K562 (cell line): ENCODE results near the gene HSF5. TPM values are rescaled to one million over a fixed set of nuclear protein-coding genes. Genes with fewer than 3 reads are reported as not detected.

Source experiments
- BRF1 ChIP-seq: IDR thresholded peaks from 3 replicates; pipeline ENCODE4 v1.6.1; 2011; ENCODE audit warnings: borderline replicate concordance, mild to moderate bottlenecking; ENCODE audit not compliant: insufficient read length; ENCODE audit errors: extremely low read depth
- BRF2 ChIP-seq: IDR thresholded peaks from 3 replicates; pipeline ENCODE4 v1.6.1; 2011; ENCODE audit warnings: borderline replicate concordance, mild to moderate bottlenecking; ENCODE audit not compliant: insufficient read length, insufficient read depth
- ELF4 ChIP-seq: fragments of 450-650 bp; formaldehyde crosslinking; IDR thresholded peaks from 2 replicates; pipeline ENCODE4 v1.4.0; 2022; ENCODE audit warnings: missing genetic modification characterization
- FIP1L1 ChIP-seq: fragments of 200-400 bp; formaldehyde crosslinking; IDR thresholded peaks from 2 replicates; pipeline ENCODE4 v1.6.1; 2018; ENCODE audit warnings: mild to moderate bottlenecking, low read depth, low read length; ENCODE audit not compliant: poor library complexity, severe bottlenecking
- GABPB2 ChIP-seq: fragments of 250-450 bp; sonication (Bioruptor Pico); conservative IDR thresholded peaks from 2 replicates; pipeline ENCODE4 v1.5.1; 2021; ENCODE audit warnings: mild to moderate bottlenecking
- JUND ChIP-seq, 2 experiments: IDR thresholded peaks; 2 replicates in 1 of 2; 3 replicates in 1 of 2; pipeline ENCODE4 v1.6.1; 2011; ENCODE audit warnings: borderline replicate concordance in 2 of 2, low read depth in 2 of 2, low read length in 2 of 2, improper control_type of control experiment in 1 of 2, missing biosample characterization in 1 of 2, missing genetic modification characterization in 1 of 2, missing genetic modification reagents in 1 of 2
- MCM3 ChIP-seq: fragments of 450-650 bp; IDR thresholded peaks from 2 replicates; pipeline ENCODE4 v1.6.1; 2016
- RBBP5 ChIP-seq: fragments of 200-600 bp; sonication (generic); IDR thresholded peaks from 2 replicates; pipeline ENCODE4 v1.6.1; 2012; ENCODE audit warnings: borderline replicate concordance, mild to moderate bottlenecking, low read length, control low read depth, inconsistent platforms; ENCODE audit not compliant: insufficient read depth, poor library complexity, severe bottlenecking
- ZNF23 ChIP-seq: fragments of 250-450 bp; sonication (Bioruptor Pico); IDR thresholded peaks from 2 replicates; pipeline ENCODE4 v1.4.0; 2020; ENCODE audit warnings: mild to moderate bottlenecking
- ZNF239 ChIP-seq: fragments of 250-450 bp; sonication (Bioruptor Pico); IDR thresholded peaks from 2 replicates; pipeline ENCODE4 v1.4.0; 2020; ENCODE audit warnings: mild to moderate bottlenecking
- ZNF263 ChIP-seq: sonication (generic); formaldehyde crosslinking; IDR thresholded peaks from 2 replicates; pipeline ENCODE4 v1.8.0; 2022; ENCODE audit warnings: mild to moderate bottlenecking, missing genetic modification reagents, borderline replicate concordance
- ZNF407 ChIP-seq: fragments of 450-650 bp; IDR thresholded peaks from 2 replicates; pipeline ENCODE4 v1.6.1; 2016; ENCODE audit warnings: low read depth
- ZNF507 ChIP-seq: conservative IDR thresholded peaks from 2 replicates; pipeline ENCODE4 v1.6.1; 2017; ENCODE audit warnings: missing genetic modification characterization, missing compliant biosample characterization
- ZNF589 ChIP-seq: fragments of 200-800 bp; sonication (Bioruptor generic); IDR thresholded peaks from 2 replicates; pipeline ENCODE4 v1.6.1; 2016; ENCODE audit warnings: low read depth, missing genetic modification characterization, missing compliant biosample characterization
- ZNF780A ChIP-seq: fragments of 250-450 bp; sonication (Bioruptor Pico); IDR thresholded peaks from 2 replicates; pipeline ENCODE4 v1.5.0; 2021; ENCODE audit warnings: mild to moderate bottlenecking
- polyA plus RNA-seq, 8 experiments: library from polyadenylated mRNA; depleted of rRNA in 4 of 8; stranded (reverse) in 5 of 8; unstranded in 3 of 8; fragments of >200 nt; fragmentation: Nextera tagmentation in 2 of 8; fragmentation: Illumina TruSeq in 1 of 8; extraction: Ambion mirVana in 2 of 8; extraction: Trizol in 1 of 8; gene quantifications; 2 replicates each; pipeline versions ENCODE4 v1.2.1 to v1.2.3, GENCODE V29; 2011 to 2014; ENCODE audit warnings: inconsistent platforms in 1 of 8, missing spikeins in 1 of 8
- total RNA-seq, 7 experiments: library from RNA; depleted of rRNA in 6 of 7; stranded (reverse); fragments of >200 nt in 6 of 7; fragmentation: Illumina TruSeq in 2 of 7; extraction: Trizol in 2 of 7; gene quantifications; 2 replicates each; pipeline versions ENCODE4 v1.2.1 to v1.2.3, GENCODE V29; 2011 to 2021; ENCODE audit warnings: low replicate concordance in 1 of 7
- TF ChIP-seq, protein P1 (sequence below): fragments of 450-650 bp; IDR thresholded peaks from 2 replicates; pipeline ENCODE4 v1.6.1; 2017; ENCODE audit warnings: antibody characterized with exemption

HSF5 gene
- total and polyA plus RNA-seq, 9 of the 15 experiments (the other 6 are each of a cell fraction or from before 2014, with no cell fraction given) = 0.04 TPM; not detected in 8

GRCh38 chr17:58517928-58518609, 29.9 kb upstream of the HSF5 start (continued):
- TF ChIP-seq MCM3 = no peak
- no peak for TF ChIP-seq ZNF780A (CRISPR knock-in tag)
- TF ChIP-seq GABPB2 (CRISPR knock-in tag) = no peak
- TF ChIP-seq BRF1 = no peak
- TF ChIP-seq ZNF507 = no peak
- TF ChIP-seq RBBP5 = peak; percentile 76
- peak; percentile 73 for TF ChIP-seq JUND (IDR thresholded peaks at IDR 0.05; ENCODE audit: borderline replicate concordance, low read depth, low read length)
- TF ChIP-seq JUND (tag; IDR thresholded peaks at IDR 0.05; ENCODE audit: borderline replicate concordance, low read depth, low read length) = peak; percentile 23; the same call in 1 of the 3 replicates
- TF ChIP-seq ZNF407 = no peak
- no peak for TF ChIP-seq ZNF263 (CRISPR knock-in tag)
- TF ChIP-seq, protein P1, sequence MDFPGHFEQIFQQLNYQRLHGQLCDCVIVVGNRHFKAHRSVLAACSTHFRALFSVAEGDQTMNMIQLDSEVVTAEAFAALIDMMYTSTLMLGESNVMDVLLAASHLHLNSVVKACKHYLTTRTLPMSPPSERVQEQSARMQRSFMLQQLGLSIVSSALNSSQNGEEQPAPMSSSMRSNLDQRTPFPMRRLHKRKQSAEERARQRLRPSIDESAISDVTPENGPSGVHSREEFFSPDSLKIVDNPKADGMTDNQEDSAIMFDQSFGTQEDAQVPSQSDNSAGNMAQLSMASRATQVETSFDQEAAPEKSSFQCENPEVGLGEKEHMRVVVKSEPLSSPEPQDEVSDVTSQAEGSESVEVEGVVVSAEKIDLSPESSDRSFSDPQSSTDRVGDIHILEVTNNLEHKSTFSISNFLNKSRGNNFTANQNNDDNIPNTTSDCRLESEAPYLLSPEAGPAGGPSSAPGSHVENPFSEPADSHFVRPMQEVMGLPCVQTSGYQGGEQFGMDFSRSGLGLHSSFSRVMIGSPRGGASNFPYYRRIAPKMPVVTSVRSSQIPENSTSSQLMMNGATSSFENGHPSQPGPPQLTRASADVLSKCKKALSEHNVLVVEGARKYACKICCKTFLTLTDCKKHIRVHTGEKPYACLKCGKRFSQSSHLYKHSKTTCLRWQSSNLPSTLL = no peak
- no peak for TF ChIP-seq FIP1L1
- peak; percentile 71; the same call in 1 of the 2 replicates for TF ChIP-seq ZNF589 (CRISPR knock-in tag)
- 0 out of 2 replicates have a peak, but pooled peaks have one; percentile 19 for TF ChIP-seq ELF4 (CRISPR knock-in tag)
- TF ChIP-seq ZNF239 (CRISPR knock-in tag) = no peak
- no peak for TF ChIP-seq BRF2
- TF ChIP-seq ZNF23 (CRISPR knock-in tag) = no peak
